NOMO-1 treated with dmso at 0.1 percent for 144 hours (cell line): ENCODE measurements around the gene IBA57.
"Not testable (repeated sequence)": the region's sequence is repeated elsewhere in the genome, so short reads cannot be mapped to it uniquely, and the experiment has no call there.

Experiments used
- DNase-seq: peaks from one replicate; lab custom pipeline; 2025; ENCODE audit not compliant: unreplicated experiment; lab: John Stamatoyannopoulos, UW

The IBA57 gene

DNA sequence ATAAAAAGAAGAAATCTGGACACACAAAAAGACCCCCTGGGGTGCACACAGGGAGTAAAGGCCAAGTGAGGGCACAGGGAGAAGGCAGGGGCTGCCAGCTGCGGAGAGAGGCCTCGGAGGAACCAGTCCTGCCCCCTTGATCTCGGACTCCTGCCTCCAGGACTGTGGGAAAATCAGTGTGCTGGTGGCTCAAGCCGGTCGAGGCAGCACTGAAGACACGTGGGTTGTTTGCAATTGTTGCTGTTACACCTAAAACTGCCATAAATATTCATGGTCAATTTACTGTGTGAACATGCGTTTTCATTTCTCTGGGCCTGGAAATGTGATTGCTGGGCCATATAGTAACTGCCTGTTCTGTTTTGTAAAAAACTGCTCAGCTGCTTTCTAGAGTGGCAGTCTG is 18.5 kb downstream of the IBA57 start:
- DNase-seq, result no peak

DNA sequence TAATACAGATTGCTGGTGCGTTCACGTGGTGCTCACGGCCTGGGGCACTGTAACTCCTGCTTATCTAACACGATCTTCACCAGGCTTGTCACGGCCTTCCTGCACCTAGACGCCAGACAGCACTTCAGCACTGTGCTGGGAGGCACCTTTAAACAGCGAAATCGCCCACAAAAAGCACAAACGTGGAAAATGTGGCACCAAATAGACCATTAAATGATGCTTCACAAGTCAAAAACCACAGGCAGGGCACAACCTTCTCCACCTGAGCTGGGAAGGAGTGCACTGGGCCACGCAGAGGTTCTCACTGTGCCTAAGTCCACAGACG is 20.0 kb downstream of the IBA57 start:
- DNase-seq, result no peak

DNA sequence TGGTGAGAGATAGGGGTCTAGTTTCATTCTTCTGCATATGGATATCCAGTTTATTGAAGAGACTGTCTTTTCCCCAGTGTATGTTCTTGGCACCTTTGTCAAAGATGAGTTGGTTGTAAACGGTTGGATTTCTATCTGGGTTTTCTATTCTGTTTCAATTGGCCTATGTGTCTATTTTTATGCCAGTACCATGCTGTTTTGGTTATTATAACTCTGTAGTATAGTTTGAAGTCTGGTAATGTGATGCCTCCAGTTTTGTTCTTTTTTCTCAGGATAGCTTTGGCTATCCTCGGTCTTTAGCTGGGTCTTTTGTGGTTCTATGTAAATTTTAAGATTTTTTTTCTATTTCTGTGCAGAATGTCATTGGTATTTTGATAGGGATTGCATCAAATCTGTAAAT is 22.6 kb downstream of the IBA57 start:
- DNase-seq, result not testable (repeated sequence)

DNA sequence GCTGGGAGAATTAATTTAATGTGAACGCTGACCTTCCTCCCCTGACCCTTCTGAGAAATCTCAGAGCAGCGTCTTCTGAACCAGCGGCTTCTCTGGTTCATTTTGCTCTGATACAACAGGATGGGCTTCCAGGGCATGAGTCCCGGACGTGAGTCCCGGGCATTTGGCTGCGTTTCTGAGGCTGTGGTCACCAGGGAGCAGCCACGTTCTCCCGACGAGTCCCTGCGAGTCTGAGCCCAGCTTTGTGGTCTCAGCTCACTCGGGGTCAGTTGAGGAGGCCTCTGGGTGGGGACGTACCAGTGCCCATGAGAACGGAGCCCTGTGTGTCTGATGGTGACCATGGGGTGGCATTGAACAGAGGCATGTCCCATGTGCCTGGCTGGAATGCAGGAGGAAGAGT is 24.6 kb downstream of the IBA57 start:
- no peak for DNase-seq

DNA sequence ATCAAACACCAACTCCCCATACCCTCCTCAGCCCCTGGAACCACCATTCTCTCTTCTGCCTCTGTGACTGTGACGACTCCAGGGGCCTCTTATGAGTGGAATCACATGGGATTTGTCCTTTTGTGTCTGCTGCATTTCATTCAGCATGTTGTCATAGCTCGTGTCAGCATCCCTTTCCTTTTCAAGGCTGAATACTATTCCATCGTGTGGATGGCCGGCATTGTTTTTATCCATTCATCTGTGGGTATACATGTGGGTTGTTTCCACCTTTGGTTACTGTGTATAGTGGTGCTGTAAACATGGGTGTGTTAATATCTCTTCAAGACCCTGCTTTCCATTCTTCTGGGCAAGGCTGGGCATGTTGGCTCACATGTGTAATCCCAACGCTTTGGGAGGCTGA is 25.2 kb downstream of the IBA57 start:
- no peak for DNase-seq

DNA sequence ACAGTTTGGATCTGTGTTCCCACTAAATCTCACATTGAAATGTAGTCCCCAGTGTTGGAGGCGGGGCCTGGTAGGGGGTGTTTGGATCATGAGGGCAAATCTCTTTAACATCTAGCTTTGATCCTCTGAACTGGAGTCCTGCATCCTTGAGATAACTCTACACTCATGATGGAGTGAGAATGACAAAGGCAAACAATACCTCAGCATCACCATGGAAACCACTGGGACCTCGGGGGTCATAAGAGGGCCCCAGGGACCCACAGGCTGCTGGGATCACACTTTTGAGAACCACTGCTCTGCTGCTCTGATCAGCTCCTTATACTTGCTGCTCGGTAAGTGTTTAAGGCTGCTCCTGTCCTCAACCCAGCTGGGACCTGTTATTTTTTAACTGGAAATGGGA is 28.8 kb downstream of the IBA57 start:
- no peak for DNase-seq

DNA sequence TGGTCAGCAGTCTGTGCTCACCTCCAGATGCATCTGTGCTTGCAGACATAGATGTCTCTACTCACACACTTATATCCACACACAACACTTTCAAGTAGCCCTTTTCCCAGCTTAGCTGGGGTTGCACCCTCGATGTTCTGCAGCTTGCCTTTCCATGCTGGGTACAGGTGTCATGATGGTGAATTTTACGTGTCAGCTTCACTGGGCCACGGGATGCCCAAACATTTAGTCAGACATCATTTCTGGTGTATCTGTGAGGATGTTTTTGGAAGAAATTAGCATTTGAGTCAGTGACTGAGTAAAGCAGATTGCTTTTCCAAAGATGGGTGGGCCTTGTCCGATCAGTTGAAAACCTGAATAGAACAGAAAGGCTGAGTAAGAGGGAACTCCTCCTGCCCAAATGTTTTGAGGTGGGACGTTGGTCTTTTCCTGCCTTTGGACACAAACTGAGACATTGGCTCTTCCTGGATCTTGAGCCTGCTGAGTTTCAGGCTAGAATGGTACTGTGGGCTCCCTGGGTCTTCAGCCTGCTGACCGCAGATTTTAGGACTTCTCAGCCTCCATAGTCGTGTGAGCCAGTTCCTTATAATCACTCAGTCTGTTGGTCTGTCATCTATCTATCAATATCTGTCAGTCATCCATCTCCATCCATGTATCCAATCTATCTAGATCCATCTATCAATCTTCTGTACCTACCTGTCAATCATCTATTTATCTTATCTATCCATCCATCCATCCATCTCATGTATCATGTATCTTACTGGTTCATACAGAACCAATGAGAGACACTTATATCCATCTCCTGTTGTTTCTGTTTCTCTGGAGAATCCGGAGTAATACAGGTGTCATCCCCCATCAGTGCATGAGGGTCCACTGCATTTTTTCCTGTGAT is 29.6 kb downstream of the IBA57 start:
- DNase-seq, result no peak

DNA sequence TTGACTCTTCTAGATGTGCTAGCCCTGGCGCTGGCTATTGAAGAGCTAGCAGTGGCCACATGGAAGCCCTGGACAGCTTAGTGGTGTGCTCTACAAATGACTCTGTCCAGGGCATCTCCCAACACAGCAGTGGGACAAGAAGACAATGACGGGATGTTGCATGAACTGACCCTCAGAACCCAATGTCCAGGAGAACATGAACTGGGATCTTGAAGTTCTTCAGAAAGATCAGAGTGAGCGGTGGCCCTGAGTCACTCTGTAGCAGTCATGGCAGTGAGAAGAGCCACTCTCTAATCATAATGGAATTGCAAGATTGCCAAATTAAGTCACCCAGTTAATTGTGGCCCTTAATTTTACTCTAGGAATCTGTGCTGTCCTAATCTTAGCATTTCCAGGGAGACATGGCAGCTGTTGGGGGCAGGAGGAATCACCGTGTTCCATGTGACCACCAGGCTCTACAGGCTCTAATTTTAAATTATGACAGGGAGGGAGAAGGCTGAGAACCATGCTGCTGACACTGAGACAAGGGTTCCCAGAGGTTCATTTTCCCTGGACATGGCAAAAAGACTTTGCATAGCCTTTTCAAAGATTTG is 32.0 kb downstream of the IBA57 start:
- no peak for DNase-seq

DNA sequence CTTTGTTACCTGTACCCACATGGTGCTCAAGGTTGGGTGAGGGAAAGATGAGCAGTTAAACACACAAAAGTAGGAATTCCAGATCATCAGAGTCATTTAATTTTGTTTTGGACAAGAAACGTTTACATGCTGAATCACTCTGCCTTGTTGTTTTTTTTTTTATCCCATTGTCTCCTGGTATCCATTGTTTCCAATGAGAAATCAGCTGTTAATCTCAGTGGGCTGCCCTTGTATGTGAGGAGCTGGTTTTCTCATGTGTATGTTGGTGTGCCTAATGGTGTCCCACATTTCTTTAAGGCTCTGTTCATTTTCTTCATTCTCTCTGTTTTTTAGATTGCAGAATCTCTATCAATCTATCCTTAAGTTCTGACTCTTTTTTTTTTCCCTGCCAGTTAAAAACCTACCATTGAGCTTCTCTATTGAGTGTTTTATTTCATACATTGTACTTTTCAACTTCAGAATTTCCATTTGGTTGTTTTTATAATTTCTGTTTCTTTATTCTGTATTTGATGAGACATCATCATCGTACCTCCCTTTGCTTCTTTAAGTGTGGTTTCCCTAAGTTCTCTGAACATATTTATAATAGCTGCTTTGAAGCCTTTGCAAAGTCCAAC is 33.5 kb downstream of the IBA57 start:
- DNase-seq, result no peak

DNA sequence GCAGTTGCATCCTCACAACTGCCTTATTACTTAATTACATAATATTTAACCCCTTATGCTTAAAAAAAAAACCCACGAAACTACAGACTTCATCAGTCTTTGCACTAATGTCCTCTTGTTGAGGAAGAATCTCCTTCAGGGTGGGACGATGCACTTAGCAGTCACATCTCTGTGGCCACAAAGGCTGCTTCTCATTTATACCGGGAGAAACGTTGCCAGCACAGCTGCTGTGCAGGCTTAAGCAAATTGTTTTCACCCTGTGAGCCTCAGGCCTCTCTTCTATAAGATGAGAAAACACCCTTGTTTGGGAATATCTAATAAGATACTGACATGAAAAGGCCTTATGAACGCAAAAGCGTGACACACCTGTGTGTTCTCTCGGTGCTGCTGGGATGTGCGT is 39.4 kb downstream of the IBA57 start:
- DNase-seq, result no peak

DNA sequence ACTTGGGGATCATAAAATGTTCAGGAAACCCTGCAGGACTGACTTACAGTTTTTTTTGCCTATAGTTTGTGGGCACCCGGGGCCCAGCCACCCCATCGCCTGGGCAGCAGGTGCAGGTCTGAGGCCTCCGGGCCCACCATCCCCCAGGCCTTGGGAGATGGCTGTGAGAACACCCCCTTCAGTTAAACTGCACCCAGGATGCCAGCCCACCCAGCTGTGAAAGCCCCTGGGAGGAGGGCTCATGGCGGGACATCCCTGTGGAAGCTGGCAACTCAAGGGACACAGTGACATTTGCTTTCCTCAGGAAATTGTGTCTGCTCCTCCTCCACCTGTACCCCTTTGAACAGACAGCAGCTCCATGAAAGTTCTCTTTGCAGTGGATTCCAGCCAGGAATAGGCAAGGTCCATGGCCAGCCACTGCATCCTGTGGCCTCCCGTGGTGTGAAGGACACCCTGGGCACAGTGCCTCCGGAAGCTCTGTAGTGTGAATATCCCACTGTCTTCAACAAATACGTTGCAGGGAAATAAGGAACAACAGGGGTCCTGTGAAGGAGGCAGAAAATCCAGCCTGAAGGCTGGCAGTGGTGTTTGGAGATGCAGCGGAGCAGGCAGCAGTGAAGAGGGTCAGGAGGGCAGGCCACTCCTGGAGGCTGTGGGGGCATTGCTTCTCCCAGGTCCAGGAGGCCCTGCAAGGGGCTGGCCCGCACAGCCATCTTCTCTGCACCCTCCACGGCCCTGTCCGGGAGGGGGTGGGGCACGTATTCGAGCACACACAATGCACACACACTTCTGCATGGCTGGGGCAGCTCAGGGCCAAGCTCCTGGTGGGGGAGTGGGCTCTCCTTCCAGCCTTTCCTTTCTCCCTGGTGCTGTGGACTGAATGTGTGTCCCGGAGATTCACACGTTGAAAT is 40.2 kb downstream of the IBA57 start:
- no peak for DNase-seq

DNA sequence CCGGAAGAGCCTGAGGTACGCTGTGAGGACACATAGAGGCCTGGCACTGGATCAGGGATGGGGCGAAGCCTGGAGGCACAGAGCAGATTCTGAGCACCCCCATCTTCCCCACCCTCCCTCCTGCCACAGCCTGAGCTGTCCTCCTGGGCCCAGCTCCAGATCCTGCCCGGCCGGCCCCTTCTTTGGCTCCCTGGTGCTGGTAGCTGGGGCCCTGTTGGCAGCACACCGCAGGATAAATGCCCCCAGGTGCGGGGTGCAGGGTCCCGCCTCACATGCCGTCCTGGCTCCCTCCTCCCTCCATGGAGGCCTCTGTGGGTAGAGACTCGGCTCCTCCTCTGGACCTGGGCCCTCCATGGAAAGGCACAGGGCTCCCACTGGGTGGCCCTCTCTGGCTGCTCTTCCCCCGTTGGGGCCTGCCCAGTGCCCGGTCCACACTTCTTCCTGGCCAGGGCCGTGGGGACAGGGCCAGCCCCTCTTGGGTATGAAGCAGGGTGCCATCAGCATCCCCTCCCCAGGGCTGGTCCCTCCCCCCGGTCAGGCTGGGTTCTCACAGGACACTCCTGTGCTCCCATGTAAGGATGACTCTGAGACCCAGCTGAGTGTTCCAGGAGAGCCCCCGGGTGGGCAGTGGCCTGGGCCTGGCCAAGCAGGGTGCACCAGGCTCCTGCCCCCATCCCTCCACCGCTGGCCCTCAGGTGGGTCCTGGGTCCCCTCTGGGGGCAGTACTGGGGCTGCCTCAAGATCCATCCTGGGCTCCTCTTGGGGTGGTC is 41.2 kb downstream of the IBA57 start:
- no peak for DNase-seq

DNA sequence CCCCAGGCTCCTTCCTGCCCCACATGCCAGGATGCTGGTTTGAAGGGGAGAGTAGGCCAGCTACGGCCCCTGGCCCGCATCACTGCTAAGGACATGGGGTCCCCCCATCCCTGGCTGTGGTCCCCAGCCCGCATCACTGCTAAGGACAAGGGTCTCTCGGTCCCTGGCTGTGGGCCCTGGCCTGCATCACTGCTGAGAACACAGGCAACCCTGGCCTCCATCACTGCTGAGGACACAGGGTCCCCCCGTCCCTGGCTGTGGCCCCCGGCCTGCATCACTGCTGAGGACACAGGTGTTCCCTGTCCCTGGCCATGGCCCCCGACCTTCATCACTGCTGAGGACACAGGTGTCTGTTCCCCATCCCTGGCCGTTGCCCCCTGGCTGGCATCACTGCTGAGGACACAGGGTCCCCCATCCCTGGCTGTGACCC is 41.8 kb downstream of the IBA57 start:
- no peak for DNase-seq

DNA sequence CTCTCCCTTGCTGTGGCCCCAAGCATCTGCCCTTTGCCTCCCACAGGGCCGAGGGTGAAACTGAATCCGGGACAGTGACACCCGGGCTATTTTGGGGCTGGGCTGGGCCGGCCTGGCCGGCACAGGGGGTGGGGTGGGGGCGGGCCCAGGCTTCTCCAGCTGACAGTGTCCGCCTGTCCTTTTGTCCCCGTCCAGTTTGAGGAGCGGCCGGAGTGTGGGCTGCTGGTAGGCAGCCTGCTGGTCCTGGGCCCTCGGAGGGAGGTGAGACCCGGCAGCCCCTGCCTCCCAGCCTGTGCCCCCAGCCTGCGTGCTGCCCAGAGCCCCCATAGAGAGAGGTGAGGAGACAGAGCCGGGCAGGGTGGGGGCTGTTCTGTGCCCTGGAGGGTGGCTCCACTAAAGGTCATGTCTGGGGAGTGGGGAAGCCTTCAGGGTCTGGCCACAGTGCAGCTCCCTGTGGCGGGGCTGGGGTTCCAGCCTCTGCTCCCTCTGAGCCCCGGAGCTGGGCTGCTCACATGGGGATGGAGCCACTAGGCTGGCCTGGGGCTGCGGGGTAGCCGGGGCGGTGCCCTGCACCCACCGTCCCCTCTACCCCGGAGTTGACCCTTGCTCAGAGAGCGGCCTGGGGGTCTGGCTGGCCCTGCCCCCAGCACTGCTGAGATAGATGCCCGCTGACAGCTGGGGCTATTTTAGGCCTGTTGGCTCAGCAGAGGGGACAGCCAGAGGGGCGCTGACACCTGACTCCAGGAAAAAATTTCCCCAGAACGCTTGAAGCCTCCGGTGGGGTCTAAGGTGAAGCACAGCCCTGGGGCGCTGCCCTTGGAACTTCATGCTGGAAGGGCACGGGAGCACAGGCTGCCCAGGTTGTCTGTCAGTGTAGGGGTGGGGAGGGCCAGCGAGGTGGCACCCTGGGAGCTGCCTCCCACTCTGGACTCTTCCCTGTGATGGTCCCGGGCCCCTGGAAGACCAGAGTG is 42.5 kb downstream of the IBA57 start, which contains the start of gene OBSCN:
Gene OBSCN (plus strand): TSS at position 194 of the 971 bp plus-strand sequence. CDS start 3,740 bp downstream, outside the sequence.
- no peak for DNase-seq

DNA sequence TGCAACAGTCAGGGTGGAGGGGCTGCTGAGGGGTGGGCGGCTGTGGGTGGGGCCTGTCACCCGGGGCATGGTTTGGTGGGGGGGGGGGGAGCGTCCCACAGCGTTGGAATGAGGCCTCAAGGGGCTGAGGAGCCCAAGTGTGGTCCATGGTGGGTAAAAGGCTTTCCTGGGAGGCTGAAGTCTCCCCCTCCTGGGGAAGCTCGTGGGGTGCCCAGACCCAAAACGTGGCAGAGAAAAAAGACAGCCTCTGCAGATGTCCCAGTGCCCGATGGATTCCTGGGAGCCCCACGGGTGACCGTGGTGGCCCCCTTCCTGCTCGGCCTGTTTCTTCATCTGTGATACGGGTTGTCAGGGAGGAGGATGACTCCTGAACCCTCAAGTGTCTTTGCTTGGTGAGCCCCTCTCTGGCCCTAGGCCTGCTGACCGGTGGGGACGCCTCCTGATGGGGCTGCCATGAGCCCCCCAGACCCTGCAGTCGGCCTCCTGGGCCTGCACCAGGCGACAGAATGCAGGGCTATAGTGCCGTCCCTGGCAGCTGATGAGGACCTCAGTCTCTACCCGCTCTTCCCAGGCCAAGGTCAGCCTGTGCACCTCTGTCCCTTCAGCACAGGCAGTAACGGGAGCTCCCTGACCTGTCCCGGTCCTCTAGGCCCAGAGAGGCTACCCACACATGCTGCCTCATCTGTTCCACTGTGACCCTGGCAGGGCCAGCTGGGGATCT is 43.4 kb downstream of the IBA57 start:
- DNase-seq, result no peak

DNA sequence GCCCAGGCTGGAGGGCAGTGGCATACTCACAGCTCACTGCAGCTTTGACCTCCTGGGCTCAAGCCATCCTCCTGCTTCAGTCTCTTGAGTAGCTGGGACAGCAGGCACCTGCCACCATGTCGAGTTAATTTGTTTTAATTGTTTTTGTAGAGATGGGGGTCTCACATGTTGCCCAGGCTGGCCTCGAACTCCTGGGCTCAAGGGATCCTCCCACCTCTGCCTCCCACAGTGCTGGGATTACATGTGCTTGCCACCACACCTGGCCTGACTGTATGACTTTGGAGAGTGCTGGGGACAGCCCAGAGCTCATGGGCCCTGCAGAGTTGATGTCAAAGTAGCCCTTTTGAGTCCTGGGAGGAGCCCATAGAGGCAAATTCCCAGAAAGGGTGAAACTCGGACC is 44.1 kb downstream of the IBA57 start:
- no peak for DNase-seq

DNA sequence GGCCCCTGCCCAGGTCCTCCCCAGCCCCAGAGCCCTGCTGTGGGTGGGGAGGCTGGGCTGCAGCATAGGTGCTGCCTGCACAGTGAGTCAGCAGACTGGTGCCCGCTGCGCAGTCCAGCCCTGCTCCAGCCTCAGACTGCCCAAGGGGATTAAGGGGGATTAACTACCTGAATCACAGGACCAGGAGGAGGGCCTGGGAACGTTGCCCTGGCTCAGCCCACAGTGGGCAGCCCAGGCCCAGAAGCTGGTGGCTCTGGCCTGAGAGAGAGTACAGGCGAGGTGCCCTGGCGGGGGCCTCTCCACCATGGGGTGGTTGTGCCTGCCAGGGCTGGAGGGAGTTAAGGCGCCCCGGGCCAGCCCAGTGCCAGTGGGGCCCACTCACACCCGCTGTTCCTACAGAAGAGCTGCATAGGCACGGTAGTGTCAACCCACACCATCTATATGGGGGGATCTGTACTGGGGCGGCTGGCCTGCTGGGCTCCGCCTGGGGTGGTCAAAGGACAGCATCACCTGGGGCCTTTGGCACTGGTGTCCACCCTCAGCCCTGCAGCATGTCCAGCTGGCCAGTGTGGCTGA is 44.6 kb downstream of the IBA57 start:
- DNase-seq, result no peak
